AG10803 (cell line): ENCODE results near the gene MMP10.

ENCODE experiments used
- DNase-seq: peaks from one replicate; pipeline ENCODE4 v3.0.0; 2010; ENCODE audit warnings: low read depth
- H3K4me3 ChIP-seq: 2 replicates; pipeline ENCODE4 v1.5.1; 2011; ENCODE audit warnings: mild to moderate bottlenecking, low read length, control low read depth
- CTCF ChIP-seq: conservative IDR thresholded peaks from 2 replicates; pipeline ENCODE4 v1.5.1; 2011; ENCODE audit warnings: mild to moderate bottlenecking, low read length, control low read depth, inconsistent platforms

Gene MMP10

DNA sequence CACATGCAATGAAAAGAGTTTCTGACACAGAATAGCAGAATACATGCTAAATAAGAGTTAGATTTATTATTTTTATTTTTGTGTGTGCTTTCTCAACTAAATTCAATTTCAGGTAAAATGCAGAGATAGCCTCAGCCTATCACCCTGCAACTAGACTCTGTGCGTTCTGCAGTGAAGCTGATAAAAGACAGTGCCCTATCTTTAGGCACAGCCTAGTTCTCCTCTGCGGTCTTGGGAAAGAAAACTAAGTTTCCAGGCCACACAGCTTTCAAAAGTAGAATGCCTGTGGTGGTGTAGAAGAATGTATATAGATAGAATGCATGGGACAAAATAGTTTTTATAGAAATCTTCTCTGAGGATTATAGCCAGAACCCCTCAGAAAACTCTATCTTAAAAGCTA, 29.5 kb upstream of the MMP10 start:
- H3K4me3 ChIP-seq: no peak overlapping the region
- TF ChIP-seq CTCF: no peak
- no peak for DNase-seq

DNA sequence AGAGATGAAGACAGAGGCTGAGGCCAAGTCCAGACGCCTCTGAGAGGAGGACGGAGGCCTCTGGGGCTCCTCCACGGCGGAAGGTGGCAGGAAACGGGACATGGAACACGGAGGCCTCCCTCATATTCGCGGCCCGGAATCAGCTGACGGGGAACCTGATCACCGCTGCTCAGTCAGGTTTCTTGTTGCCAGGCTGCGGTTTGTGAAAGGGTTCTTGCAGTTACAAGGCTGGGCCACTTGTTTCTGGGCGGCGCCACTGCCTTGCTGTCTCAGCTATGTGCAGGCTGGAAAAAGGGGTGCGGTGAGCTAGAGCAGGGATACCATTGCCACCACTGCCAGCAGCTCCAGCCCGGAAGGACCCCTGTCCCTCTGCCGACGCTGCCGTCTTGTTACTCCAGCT, 27.5 kb upstream of the MMP10 start:
- H3K4me3 ChIP-seq: no peak overlapping the region
- DNase-seq: no peak
- TF ChIP-seq CTCF: no peak; the same call in 1 of the 2 replicates

- peak; percentile 76 for DNase-seq
- no peak for TF ChIP-seq CTCF
Measured at GRCh38 chr11:102806296-102806695, 25.9 kb upstream of the MMP10 start.

GRCh38 chr11:102802341-102802740, 21.9 kb upstream of the MMP10 start:
- TF ChIP-seq CTCF: no peak
- DNase-seq: peak; percentile 98

More at GRCh38 chr11:102806296-102806695, 25.9 kb upstream of the MMP10 start:
- no peak overlapping the region for H3K4me3 ChIP-seq

GRCh38 chr11:102800767-102801166, 20.3 kb upstream of the MMP10 start:
- no peak for TF ChIP-seq CTCF
- peak; percentile 72 for DNase-seq
- no peak overlapping the region for H3K4me3 ChIP-seq

More at GRCh38 chr11:102802341-102802740, 21.9 kb upstream of the MMP10 start:
- no peak overlapping the region for H3K4me3 ChIP-seq

GRCh38 chr11:102799681-102800340, 19.4 kb upstream of the MMP10 start:
- no peak overlapping the region for H3K4me3 ChIP-seq
- DNase-seq: peak; percentile 80
- TF ChIP-seq CTCF: no peak

GRCh38 chr11:102798012-102798746, 17.8 kb upstream of the MMP10 start, which contains the start of gene MMP1:
Gene MMP1, minus strand, starts transcription at chr11:102798160. Its CDS starts 68 bp downstream, at chr11:102798092.
- TF ChIP-seq CTCF: no peak
- no peak within 1 kb of the TSS for H3K4me3 ChIP-seq
- DNase-seq: peak; percentile 78
